ENCODE results near the gene VPS37C. TPM values are rescaled to one million over a fixed set of nuclear protein-coding genes. Genes with fewer than 3 reads are reported as not detected.

The VPS37C gene
- total RNA-seq, 1 experiment from 2014 or later, result 25.5 TPM

DNA sequence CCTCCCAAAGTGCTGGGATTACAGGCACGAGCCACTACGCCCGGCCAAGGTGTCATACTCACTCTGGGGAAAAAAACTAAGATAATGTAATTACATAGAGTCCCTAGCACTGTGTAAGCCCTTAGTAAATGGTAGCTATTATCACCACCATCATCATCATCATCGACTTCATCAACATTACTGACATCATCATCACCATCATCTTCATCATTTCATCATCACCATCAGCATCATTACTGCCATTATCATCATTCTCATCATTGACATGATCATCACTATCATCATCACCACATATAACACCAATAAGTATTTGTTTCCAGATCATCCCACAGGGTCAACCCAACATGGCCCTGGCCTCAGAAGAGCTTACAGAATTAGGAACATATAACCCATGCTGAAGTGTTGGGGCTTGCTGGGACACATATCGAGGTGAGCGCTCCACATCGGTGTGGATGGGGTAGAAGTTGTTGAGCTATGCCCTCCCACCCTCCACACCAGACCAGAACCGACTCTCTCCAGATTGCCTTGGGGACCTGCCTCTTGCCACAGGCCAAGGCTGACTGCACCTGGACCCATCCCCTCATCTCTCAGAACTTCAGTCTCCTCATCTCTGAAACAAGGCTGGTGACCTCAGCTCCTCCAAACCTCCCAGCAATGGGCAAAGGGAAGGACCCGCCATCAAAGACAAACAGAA, 73.7 kb downstream of the VPS37C start:
- H3K36me3 ChIP-seq (replicated peaks; ENCODE audit: control insufficient read depth, insufficient read depth, low read length), result no peaks in the 10 kb centered on the region
- no peaks in the 10 kb centered on the region; the same call in none of the 2 replicates for H3K27me3 ChIP-seq (ENCODE audit: control insufficient read depth, insufficient read depth, low read length)
- H3K4me3 ChIP-seq (ENCODE audit: insufficient read depth, low read depth, low read length), result no peak overlapping the region
- DNase-seq, result no peak

- Histone ChIP-seq H3K4me3 (ENCODE audit: insufficient read depth, low read depth, low read length) (no peak overlapping the region), H3K36me3 (replicated peaks; ENCODE audit: control insufficient read depth, insufficient read depth, low read length) (no peaks in the 10 kb centered on the region), H3K27me3 (ENCODE audit: control insufficient read depth, insufficient read depth, low read length) (no peaks in the 10 kb centered on the region; the same call in 1 of the 2 replicates)
- no peak for DNase-seq
Measured at GRCh38 chr11:61083601-61084147, 77.6 kb downstream of the VPS37C start.

DNA sequence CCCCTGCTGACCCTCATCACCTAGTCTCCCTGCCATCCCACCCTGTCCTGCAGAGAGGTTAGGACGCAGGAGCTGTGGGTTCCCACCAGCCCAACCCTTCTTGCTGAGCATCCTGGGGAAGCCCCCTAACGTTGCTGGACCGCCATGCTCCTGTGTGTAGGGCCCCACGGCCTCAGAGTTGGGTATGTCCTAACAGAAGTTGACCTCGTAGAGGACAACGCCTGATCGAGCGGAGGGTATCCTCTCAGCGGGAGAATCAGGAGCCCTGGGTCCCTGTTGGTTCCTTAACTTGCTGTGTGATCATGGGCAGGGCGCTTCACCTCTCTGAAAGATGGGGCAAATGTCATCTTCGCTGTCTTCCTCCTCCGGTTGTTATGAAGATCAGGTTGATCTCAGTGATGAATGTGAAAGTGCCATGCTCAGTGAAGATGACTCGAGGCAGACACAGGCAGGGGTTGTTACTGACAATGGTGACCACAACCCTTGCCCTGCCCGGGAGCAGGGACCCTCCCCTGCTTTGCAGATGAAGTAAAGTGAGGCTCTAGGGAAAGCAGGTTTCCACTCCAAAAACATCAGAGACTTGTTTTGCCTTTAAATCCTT, 78.2 kb downstream of the VPS37C start:
- H3K27me3 ChIP-seq (ENCODE audit: control insufficient read depth, insufficient read depth, low read length), result no peaks in the 10 kb centered on the region; the same call in 1 of the 2 replicates
- H3K36me3 ChIP-seq (replicated peaks; ENCODE audit: control insufficient read depth, insufficient read depth, low read length), result no peaks in the 10 kb centered on the region
- no peak for DNase-seq
- no peak overlapping the region for H3K4me3 ChIP-seq (ENCODE audit: insufficient read depth, low read depth, low read length)

- no peak overlapping the region for H3K4me3 ChIP-seq (ENCODE audit: insufficient read depth, low read depth, low read length)
- H3K27me3 ChIP-seq (ENCODE audit: control insufficient read depth, insufficient read depth, low read length), result no peaks in the 10 kb centered on the region; the same call in 1 of the 2 replicates
- no peak for DNase-seq
- H3K36me3 ChIP-seq (replicated peaks; ENCODE audit: control insufficient read depth, insufficient read depth, low read length), result no peaks in the 10 kb centered on the region
Measured at GRCh38 chr11:61082062-61082870, 79.0 kb downstream of the VPS37C start.

DNA sequence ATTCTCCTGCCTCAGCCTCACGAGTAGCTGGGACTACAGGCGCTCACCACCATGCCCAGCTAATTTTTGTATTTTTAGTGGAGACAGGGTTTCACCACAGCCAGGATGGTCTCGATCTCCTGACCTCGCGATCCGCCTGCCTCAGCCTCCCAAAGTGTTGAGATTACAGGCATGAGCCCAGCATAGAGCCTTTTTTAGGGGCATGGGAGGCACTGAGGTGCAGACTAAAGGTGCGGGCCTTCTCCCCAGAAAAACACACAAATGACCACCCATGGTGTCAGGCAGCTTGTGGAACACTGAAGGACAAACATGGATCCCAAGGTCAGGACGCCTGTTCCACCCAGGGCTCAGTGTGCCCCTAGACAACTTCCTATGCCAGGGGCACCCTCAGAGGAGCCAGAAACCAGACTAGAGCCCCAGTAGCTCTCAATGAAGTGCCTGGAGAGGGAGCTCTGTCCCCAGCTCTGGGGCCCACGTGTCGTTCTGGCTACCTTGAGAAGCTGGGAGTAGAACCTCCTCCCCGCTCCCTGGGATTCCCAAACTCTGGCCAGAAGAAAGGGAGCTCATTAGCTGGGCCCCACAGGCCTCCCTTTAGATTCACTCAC, 80.1 kb downstream of the VPS37C start:
- DNase-seq, result peak; percentile 61
- no peaks in the 10 kb centered on the region; the same call in 1 of the 2 replicates for H3K27me3 ChIP-seq (ENCODE audit: control insufficient read depth, insufficient read depth, low read length)
- H3K36me3 ChIP-seq (replicated peaks; ENCODE audit: control insufficient read depth, insufficient read depth, low read length), result no peaks in the 10 kb centered on the region
- no peak overlapping the region for H3K4me3 ChIP-seq (ENCODE audit: insufficient read depth, low read depth, low read length)

DNA sequence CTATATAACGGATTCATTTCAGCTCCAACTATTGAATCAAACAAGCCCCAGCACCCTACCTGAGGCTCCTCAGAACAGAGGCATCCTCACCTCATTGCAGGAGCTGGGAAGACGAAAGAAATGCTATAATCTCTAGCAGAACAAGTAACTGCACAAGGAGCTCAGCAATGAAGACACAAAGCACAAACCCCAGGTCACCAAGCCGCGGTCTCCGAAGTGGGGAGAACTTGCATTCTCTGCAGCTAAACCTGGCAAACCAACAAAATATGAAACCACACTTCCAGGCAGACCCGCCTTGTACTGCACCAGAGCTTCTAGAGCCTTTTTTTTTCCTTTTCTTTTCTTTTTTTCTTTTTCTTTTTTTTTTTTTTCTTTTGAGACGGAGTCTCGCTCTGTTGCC, 80.7 kb downstream of the VPS37C start:
- DNase-seq, result no peak
- H3K4me3 ChIP-seq (ENCODE audit: insufficient read depth, low read depth, low read length), result no peak overlapping the region
- H3K36me3 ChIP-seq (replicated peaks; ENCODE audit: control insufficient read depth, insufficient read depth, low read length), result no peaks in the 10 kb centered on the region
- H3K27me3 ChIP-seq (ENCODE audit: control insufficient read depth, insufficient read depth, low read length), result no peaks in the 10 kb centered on the region; the same call in 1 of the 2 replicates

Other genes with a start within 250 kb of the VPS37C start
- 30.6 and 35.1 TPM in 2 replicates for gene TMEM109, start 247.3 kb downstream of the VPS37C start, total RNA-seq (2014; rRNA removed; shearing (Covaris generic))
- 66.0 and 73.9 TPM in 2 replicates for gene TMEM132A, start 237.0 kb downstream of the VPS37C start, total RNA-seq (2014; rRNA removed; shearing (Covaris generic))
- gene SLC15A3, start 209.2 kb downstream of the VPS37C start, total RNA-seq (2014; rRNA removed; shearing (Covaris generic)), result 2.7 and 6.1 TPM in 2 replicates
- gene CD6, start 189.7 kb downstream of the VPS37C start, total RNA-seq (2014; rRNA removed; shearing (Covaris generic)), result not detected in 2 replicates
- gene CD5, start 58.9 kb downstream of the VPS37C start, total RNA-seq (2014; rRNA removed; shearing (Covaris generic)), result not detected in 2 replicates
- gene PGA3, start 42.1 kb upstream of the VPS37C start, total RNA-seq (2014; rRNA removed; shearing (Covaris generic)), result not detected in 2 replicates
- gene PGA4, start 60.9 kb upstream of the VPS37C start, total RNA-seq (2014; rRNA removed; shearing (Covaris generic)), result 0.22 and 1.3 TPM in 2 replicates
- gene PGA5, start 79.7 kb upstream of the VPS37C start, total RNA-seq (2014; rRNA removed; shearing (Covaris generic)), result 0.69 and 1.5 TPM in 2 replicates
- gene VWCE, start 133.9 kb upstream of the VPS37C start, total RNA-seq (2014; rRNA removed; shearing (Covaris generic)), result 0.85 and 1.1 TPM in 2 replicates
- gene DDB1, start 171.7 kb upstream of the VPS37C start, total RNA-seq (2014; rRNA removed; shearing (Covaris generic)), result 256 and 260 TPM in 2 replicates
- 84.5 and 102 TPM in 2 replicates for gene TKFC, start 171.8 kb upstream of the VPS37C start, total RNA-seq (2014; rRNA removed; shearing (Covaris generic))
- 12.3 and 16.2 TPM in 2 replicates for gene CYB561A3, start 200.5 kb upstream of the VPS37C start, total RNA-seq (2014; rRNA removed; shearing (Covaris generic))
- 23.9 and 33.9 TPM in 2 replicates for gene TMEM138, start 200.9 kb upstream of the VPS37C start, total RNA-seq (2014; rRNA removed; shearing (Covaris generic))
- gene TMEM216, start 231.2 kb upstream of the VPS37C start, total RNA-seq (2014; rRNA removed; shearing (Covaris generic)), result 22.7 and 28.2 TPM in 2 replicates

All from H7 (cell line).